ENCODE data around the gene TEPSIN. TPM values are rescaled to one million over a fixed set of nuclear protein-coding genes. Genes with fewer than 3 reads are reported as not detected.

Gene TEPSIN
- total and polyA plus RNA-seq, 2 of the 13 experiments (the other 11 are each of a cell fraction or from before 2014, with no cell fraction given) = 16.1 to 18.8 TPM

- CTCF ChIA-PET (ENCODE audit: low intra/inter-chr PET ratio, low total read pairs) = no interaction called here
- whole genome bisulfite sequencing (ENCODE audit: low lambda C conversion rate) = 56% methylated on average over 38 of the region's 49 CpGs
- H3K4me3 ChIP-seq (replicated peaks in 1 of 3; ENCODE audit: insufficient read depth in 1 of 3, low read depth in 2 of 3, low read length in 3 of 3) = no peak overlapping the region
- H3K9ac ChIP-seq (ENCODE audit: insufficient read depth, low read depth, low read length) = no peak overlapping the region
- BruUV-seq (replicated peaks) = no TSS peak
- FAIRE-seq (no peak), DNase-seq (ENCODE audit: low spot score) (no peak), ATAC-seq (no peak)
- no peak overlapping the region for H2AFZ ChIP-seq (ENCODE audit: low read length)
- H3K79me2 ChIP-seq (ENCODE audit: insufficient read depth, low read length) = no peaks in the 10 kb centered on the region
- in situ Hi-C loops (cut with HindIII; ENCODE audit: extremely low pct_ligation_motif_present, low pct_unique_long_range_greater_than_20kb) = no loop called here
- peaks cover 22 to 59% of the 10 kb centered on the region in 2 experiments for H3K27me3 ChIP-seq (ENCODE audit: control insufficient read depth in 1 of 2, insufficient read depth in 2 of 2, low read length in 2 of 2)
- no peaks in the 10 kb centered on the region for H3K9me3 ChIP-seq (ENCODE audit: low read length)
- H3K36me3 ChIP-seq (replicated peaks in 1 of 2; ENCODE audit: control insufficient read depth in 1 of 2, insufficient read depth in 2 of 2, low read length in 2 of 2) = no peaks in the 10 kb centered on the region
- peaks cover 48% of the 10 kb centered on the region for H3K4me1 ChIP-seq (ENCODE audit: insufficient read depth, low read length)
- POLR2A ChIA-PET = no interaction called here
- intact Hi-C loops (cut with micrococcal nuclease; ENCODE audit: unreplicated experiment) = no loop called here
- no peak overlapping the region for H3K4me2 ChIP-seq (ENCODE audit: low read depth, low read length)
- H4K20me1 ChIP-seq (ENCODE audit: insufficient read depth, low read length) = no peaks in the 10 kb centered on the region
- no peak overlapping the region for H3K27ac ChIP-seq (ENCODE audit: extremely low read length, insufficient read depth, low read length)
- TF ChIP-seq ARNT2 (CRISPR knock-in tag; IDR thresholded peaks at IDR 0.05; ENCODE audit: low read depth) (no peak), THAP7 (CRISPR knock-in tag; IDR thresholded peaks at IDR 0.05) (no peak), KDM1A (CRISPR knock-in tag; IDR thresholded peaks at IDR 0.05) (no peak), SETDB1 (CRISPR knock-in tag; IDR thresholded peaks at IDR 0.05; ENCODE audit: borderline replicate concordance) (no peak), ZNF556 (CRISPR knock-in tag; IDR thresholded peaks at IDR 0.05; ENCODE audit: borderline replicate concordance) (no peak), HMG20A (CRISPR knock-in tag; IDR thresholded peaks at IDR 0.05; ENCODE audit: borderline replicate concordance) (no peak), ZNF773 (CRISPR knock-in tag; IDR thresholded peaks at IDR 0.05; ENCODE audit: borderline replicate concordance) (no peak), CEBPZ (IDR thresholded peaks at IDR 0.05; ENCODE audit: low read length) (no peak), POLR2AphosphoS2 (IDR thresholded peaks at IDR 0.05; ENCODE audit: low read depth, low read length) (no peak), KAT2B (IDR thresholded peaks at IDR 0.05; ENCODE audit: borderline replicate concordance, low read depth, low read length) (no peak), XRCC5 (optimal IDR thresholded peaks at IDR 0.05; ENCODE audit: low read length) (no peak)
- TF ChIP-seq, protein P1, sequence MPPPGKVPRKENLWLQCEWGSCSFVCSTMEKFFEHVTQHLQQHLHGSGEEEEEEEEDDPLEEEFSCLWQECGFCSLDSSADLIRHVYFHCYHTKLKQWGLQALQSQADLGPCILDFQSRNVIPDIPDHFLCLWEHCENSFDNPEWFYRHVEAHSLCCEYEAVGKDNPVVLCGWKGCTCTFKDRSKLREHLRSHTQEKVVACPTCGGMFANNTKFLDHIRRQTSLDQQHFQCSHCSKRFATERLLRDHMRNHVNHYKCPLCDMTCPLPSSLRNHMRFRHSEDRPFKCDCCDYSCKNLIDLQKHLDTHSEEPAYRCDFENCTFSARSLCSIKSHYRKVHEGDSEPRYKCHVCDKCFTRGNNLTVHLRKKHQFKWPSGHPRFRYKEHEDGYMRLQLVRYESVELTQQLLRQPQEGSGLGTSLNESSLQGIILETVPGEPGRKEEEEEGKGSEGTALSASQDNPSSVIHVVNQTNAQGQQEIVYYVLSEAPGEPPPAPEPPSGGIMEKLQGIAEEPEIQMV (CRISPR knock-in tag; IDR thresholded peaks at IDR 0.05; ENCODE audit: low read depth) = no peak
- TF ChIP-seq, protein P2, sequence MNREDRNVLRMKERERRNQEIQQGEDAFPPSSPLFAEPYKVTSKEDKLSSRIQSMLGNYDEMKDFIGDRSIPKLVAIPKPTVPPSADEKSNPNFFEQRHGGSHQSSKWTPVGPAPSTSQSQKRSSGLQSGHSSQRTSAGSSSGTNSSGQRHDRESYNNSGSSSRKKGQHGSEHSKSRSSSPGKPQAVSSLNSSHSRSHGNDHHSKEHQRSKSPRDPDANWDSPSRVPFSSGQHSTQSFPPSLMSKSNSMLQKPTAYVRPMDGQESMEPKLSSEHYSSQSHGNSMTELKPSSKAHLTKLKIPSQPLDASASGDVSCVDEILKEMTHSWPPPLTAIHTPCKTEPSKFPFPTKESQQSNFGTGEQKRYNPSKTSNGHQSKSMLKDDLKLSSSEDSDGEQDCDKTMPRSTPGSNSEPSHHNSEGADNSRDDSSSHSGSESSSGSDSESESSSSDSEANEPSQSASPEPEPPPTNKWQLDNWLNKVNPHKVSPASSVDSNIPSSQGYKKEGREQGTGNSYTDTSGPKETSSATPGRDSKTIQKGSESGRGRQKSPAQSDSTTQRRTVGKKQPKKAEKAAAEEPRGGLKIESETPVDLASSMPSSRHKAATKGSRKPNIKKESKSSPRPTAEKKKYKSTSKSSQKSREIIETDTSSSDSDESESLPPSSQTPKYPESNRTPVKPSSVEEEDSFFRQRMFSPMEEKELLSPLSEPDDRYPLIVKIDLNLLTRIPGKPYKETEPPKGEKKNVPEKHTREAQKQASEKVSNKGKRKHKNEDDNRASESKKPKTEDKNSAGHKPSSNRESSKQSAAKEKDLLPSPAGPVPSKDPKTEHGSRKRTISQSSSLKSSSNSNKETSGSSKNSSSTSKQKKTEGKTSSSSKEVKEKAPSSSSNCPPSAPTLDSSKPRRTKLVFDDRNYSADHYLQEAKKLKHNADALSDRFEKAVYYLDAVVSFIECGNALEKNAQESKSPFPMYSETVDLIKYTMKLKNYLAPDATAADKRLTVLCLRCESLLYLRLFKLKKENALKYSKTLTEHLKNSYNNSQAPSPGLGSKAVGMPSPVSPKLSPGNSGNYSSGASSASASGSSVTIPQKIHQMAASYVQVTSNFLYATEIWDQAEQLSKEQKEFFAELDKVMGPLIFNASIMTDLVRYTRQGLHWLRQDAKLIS (CRISPR knock-in tag; IDR thresholded peaks at IDR 0.05) = no peak
Observed at GRCh38 chr17:81180836-81181810, 57.7 kb downstream of the TEPSIN start.
